Measurements from ENCODE around the gene CTAG1B. TPM values are rescaled to one million over a fixed set of nuclear protein-coding genes. Genes with fewer than 3 reads are reported as not detected.

Gene CTAG1B
- not detected for total RNA-seq

DNA sequence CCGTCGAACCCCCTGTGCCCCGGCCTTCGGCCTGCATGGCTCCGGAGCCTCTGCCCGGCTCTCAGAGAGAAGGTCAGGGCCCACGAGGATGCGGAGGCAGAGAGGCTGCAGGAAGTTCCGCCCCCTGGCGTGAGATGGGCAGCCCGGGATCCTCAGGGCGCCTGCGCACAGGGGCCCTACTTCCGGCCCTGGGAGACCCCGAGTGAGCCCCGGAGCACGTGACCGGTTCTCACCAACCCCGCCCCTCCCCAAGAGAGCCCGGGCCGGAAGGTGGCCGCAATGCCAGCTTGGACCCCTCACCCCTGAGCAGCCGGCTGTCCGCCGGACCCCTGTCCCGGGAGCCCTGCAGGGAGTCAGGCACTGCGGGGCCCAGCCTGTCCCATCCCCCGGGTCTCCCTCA, at the start of gene CTAG1B:
TSS of gene CTAG1B (minus strand) at position 101 of the 400 bp plus-strand sequence. CDS start at position 37, 64 bp downstream.

GRCh38 chrX:154653413-154653812, 34.3 kb upstream of the CTAG1B start, which contains the start of gene CTAG2:
Gene CTAG2 (minus strand): TSS chrX:154653579. CDS start chrX:154653515, 64 bp downstream.

DNA sequence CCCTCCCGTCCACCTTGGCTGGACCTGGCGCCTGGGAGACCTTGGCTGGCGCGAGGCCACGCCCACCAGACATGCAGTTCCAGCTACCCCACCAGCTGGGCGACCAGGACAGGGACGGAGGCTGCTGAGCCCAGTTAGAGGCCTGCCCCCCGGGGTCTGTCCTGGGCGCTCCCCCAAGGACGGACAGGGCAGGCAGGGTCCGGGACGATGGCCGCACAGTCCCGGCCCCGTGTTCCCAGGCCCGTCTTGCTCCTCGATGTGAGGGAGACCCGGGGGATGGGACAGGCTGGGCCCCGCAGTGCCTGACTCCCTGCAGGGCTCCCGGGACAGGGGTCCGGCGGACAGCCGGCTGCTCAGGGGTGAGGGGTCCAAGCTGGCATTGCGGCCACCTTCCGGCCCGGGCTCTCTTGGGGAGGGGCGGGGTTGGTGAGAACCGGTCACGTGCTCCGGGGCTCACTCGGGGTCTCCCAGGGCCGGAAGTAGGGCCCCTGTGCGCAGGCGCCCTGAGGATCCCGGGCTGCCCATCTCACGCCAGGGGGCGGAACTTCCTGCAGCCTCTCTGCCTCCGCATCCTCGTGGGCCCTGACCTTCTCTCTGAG, 34.4 kb downstream of the CTAG1B start, which contains the start of gene CTAG1A:
TSS of gene CTAG1A (plus strand) at position 549 of the 599 bp plus-strand sequence. CDS start 74 bp downstream, outside the sequence.

Other genes starting within 250 kb of the CTAG1B start
- 1,000 to 10,000 TPM; 1,016 to 1,083 TPM for gene FLNA, start 244.6 kb downstream of the CTAG1B start, total RNA-seq
- 10 to 100 TPM; 45.9 to 47.5 TPM for gene EMD, start 240.0 kb downstream of the CTAG1B start, total RNA-seq
- gene RPL10, start 220.9 kb downstream of the CTAG1B start, total RNA-seq, result 1,000 to 10,000 TPM; 5,348 to 5,626 TPM
- 10 to 100 TPM; 23.2 to 27.2 TPM for gene DNASE1L1, start 210.0 kb downstream of the CTAG1B start, total RNA-seq
- gene TAFAZZIN, start 207.7 kb downstream of the CTAG1B start, total RNA-seq, result 100 to 1,000 TPM in 1 of 2 experiments, 10 to 100 TPM in 1; 91.4 to 101 TPM
- 10 to 100 TPM; 46.2 to 51.2 TPM for gene ATP6AP1, start 190.6 kb downstream of the CTAG1B start, total RNA-seq
- gene GDI1, start 182.1 kb downstream of the CTAG1B start, total RNA-seq, result 100 to 1,000 TPM; 105 to 108 TPM
- gene FAM50A, start 175.1 kb downstream of the CTAG1B start, total RNA-seq, result 10 to 100 TPM; 65.1 to 69.0 TPM
- 10 to 100 TPM; 41.2 to 47.6 TPM for gene PLXNA3, start 161.0 kb downstream of the CTAG1B start, total RNA-seq
- gene LAGE3, start 140.0 kb downstream of the CTAG1B start, total RNA-seq, result 10 to 100 TPM; 35.9 to 39.2 TPM
- gene UBL4A, start 132.7 kb downstream of the CTAG1B start, total RNA-seq, result 10 to 100 TPM; 42.6 to 45.7 TPM
- 10 to 100 TPM; 25.5 to 25.8 TPM for gene SLC10A3, start 128.7 kb downstream of the CTAG1B start, total RNA-seq
- gene FAM3A, start 103.0 kb downstream of the CTAG1B start, total RNA-seq, result 10 to 100 TPM; 32.3 to 32.7 TPM
- gene G6PD, start 72.4 kb downstream of the CTAG1B start, total RNA-seq, result 10 to 100 TPM; 59.0 to 68.1 TPM
- 10 to 100 TPM; 43.4 to 45.5 TPM for gene IKBKG, start 71.7 kb downstream of the CTAG1B start, total RNA-seq
- not detected for gene CTAG1A, start 34.1 kb downstream of the CTAG1B start, total RNA-seq
- not detected for gene CTAG2, start 34.3 kb upstream of the CTAG1B start, total RNA-seq
- 1 to 10 TPM; 4.5 to 5.7 TPM for gene GAB3, start 131.8 kb upstream of the CTAG1B start, total RNA-seq
- gene DKC1, start 143.6 kb upstream of the CTAG1B start, total RNA-seq, result 10 to 100 TPM; 52.8 to 55.8 TPM
- gene MPP1, start 186.2 kb upstream of the CTAG1B start, total RNA-seq, result 10 to 100 TPM; 43.7 to 44.3 TPM
- not detected for gene SMIM9, start 215.4 kb upstream of the CTAG1B start, total RNA-seq